Gastrocnemius medialis (tissue), 4 donors: Measurements from ENCODE around the gene XKR7.

Experiments used
- CTCF ChIP-seq, 5 experiments: fragments of 450-650 bp in 3 of 5; fragments of 200-600 bp in 2 of 5; sonication (generic) in 2 of 5; IDR thresholded peaks in 4 of 5; conservative IDR thresholded peaks in 1 of 5; 1 replicate in 4 of 5; 2 replicates in 1 of 5; pipeline ENCODE4 v1.5.1; 2016 to 2019; ENCODE audit warnings: antibody characterized with exemption in 5 of 5, mild to moderate bottlenecking in 3 of 5, moderate library complexity in 3 of 5
- POLR2A ChIP-seq, 2 donors: fragments of 450-650 bp; IDR thresholded peaks; one replicate each; pipeline ENCODE4 v1.6.1; 2017; ENCODE audit warnings: antibody characterized with exemption in 2 of 2, mild to moderate bottlenecking in 2 of 2, moderate library complexity in 2 of 2

- TF ChIP-seq CTCF (IDR thresholded peaks at IDR 0.05 in 4 of 5, conservative IDR thresholded peaks at IDR 0.05 in 1 of 5), result no peak
- TF ChIP-seq POLR2A (IDR thresholded peaks at IDR 0.05), result no peak
Measured at GRCh38 chr20:32010666-32011065, 42.7 kb downstream of the XKR7 start.
